Measurements from ENCODE around the gene CHMP5. TPM values are rescaled to one million over a fixed set of nuclear protein-coding genes. Genes with fewer than 3 reads are reported as not detected.

The CHMP5 gene
- total RNA-seq = 10 to 100 TPM; 22.6 to 23.3 TPM
- 25.2 to 49.4 reads per million in 2 donors for total RNA-seq

- peak within 1 kb of the TSS; percentile 97 for H3K4me3 Mint-ChIP-seq
- H3K36me3 Mint-ChIP-seq (ENCODE audit: low read depth) = peaks cover 13% of the 10 kb centered on the region
- H3K9me3 ChIP-seq (ENCODE audit: control insufficient read depth, low read length, poor library complexity, severe bottlenecking) = no peaks in the 10 kb centered on the region
- H3K4me1 Mint-ChIP-seq = peaks cover 37% of the 10 kb centered on the region
- H3K27me3 Mint-ChIP-seq = no peaks in the 10 kb centered on the region
- ATAC-seq (peak; percentile 96), DNase-seq (peak; percentile 99 to 100 (median 99))
- H3K27ac Mint-ChIP-seq = peak within 1 kb of the TSS; percentile 97
Measured at GRCh38 chr9:33264473-33265177, at the start of gene CHMP5, which contains the start of gene BAG1. TSS of gene CHMP5 (plus strand) at chr9:33265049. CDS start at chr9:33265079, 30 bp downstream. TSS of gene BAG1 (minus strand) at chr9:33264708.

- ATAC-seq (no peak), DNase-seq (no peak)
- Mint-ChIP-seq H3K4me1 (peaks cover 12% of the 10 kb centered on the region), H3K27me3 (peaks cover 9% of the 10 kb centered on the region), H3K27ac (no peak overlapping the region), H3K4me3 (no peak overlapping the region), H3K36me3 (ENCODE audit: low read depth) (no peaks in the 10 kb centered on the region)
- no peaks in the 10 kb centered on the region for H3K9me3 ChIP-seq (ENCODE audit: control insufficient read depth, low read length, poor library complexity, severe bottlenecking)
Measured at GRCh38 chr9:33220681-33221567, 43.9 kb upstream of the CHMP5 start.

- DNase-seq (no peak), ATAC-seq (no peak)
- Mint-ChIP-seq H3K27me3 (peaks cover 9% of the 10 kb centered on the region), H3K27ac (no peak overlapping the region), H3K4me1 (peaks cover 13% of the 10 kb centered on the region), H3K4me3 (no peak overlapping the region), H3K36me3 (ENCODE audit: low read depth) (no peaks in the 10 kb centered on the region)
- H3K9me3 ChIP-seq (ENCODE audit: control insufficient read depth, low read length, poor library complexity, severe bottlenecking) = no peaks in the 10 kb centered on the region
Measured at GRCh38 chr9:33221568-33221884, 43.3 kb upstream of the CHMP5 start.

- no peak for ATAC-seq
- H3K9me3 ChIP-seq (ENCODE audit: control insufficient read depth, low read length, poor library complexity, severe bottlenecking) = no peaks in the 10 kb centered on the region
Measured at GRCh38 chr9:33222031-33222430, 42.8 kb upstream of the CHMP5 start.

GRCh38 chr9:33223696-33224095, 41.2 kb upstream of the CHMP5 start:
- no peaks in the 10 kb centered on the region for H3K36me3 Mint-ChIP-seq (ENCODE audit: low read depth)
- DNase-seq (no peak), ATAC-seq (no peak)
- H3K4me1 Mint-ChIP-seq = peaks cover 15% of the 10 kb centered on the region
- H3K4me3 Mint-ChIP-seq = no peak overlapping the region
- H3K27me3 Mint-ChIP-seq = peaks cover 5% of the 10 kb centered on the region
- H3K9me3 ChIP-seq (ENCODE audit: control insufficient read depth, low read length, poor library complexity, severe bottlenecking) = no peaks in the 10 kb centered on the region
- H3K27ac Mint-ChIP-seq = no peak overlapping the region

More at GRCh38 chr9:33222031-33222430, 42.8 kb upstream of the CHMP5 start:
- Mint-ChIP-seq H3K4me1 (peaks cover 13% of the 10 kb centered on the region), H3K27me3 (peaks cover 9% of the 10 kb centered on the region), H3K36me3 (ENCODE audit: low read depth) (no peaks in the 10 kb centered on the region), H3K4me3 (no peak overlapping the region), H3K27ac (no peak overlapping the region)
- no peak for DNase-seq

- H3K4me3 Mint-ChIP-seq = no peak overlapping the region
- H3K36me3 Mint-ChIP-seq (ENCODE audit: low read depth) = no peaks in the 10 kb centered on the region
- peak overlapping the region; percentile 27 for H3K27ac Mint-ChIP-seq
- no peaks in the 10 kb centered on the region for H3K9me3 ChIP-seq (ENCODE audit: control insufficient read depth, low read length, poor library complexity, severe bottlenecking)
- DNase-seq (peak; percentile 32 to 59 (median 38)), ATAC-seq (peak; percentile 70)
- H3K4me1 Mint-ChIP-seq = peaks cover 15% of the 10 kb centered on the region
- H3K27me3 Mint-ChIP-seq = peaks cover 5% of the 10 kb centered on the region
Measured at GRCh38 chr9:33225319-33226147, 39.3 kb upstream of the CHMP5 start.

GRCh38 chr9:33227008-33227398, 37.8 kb upstream of the CHMP5 start:
- peaks cover 9% of the 10 kb centered on the region for H3K27me3 Mint-ChIP-seq
- no peak overlapping the region for H3K4me3 Mint-ChIP-seq
- DNase-seq = no peak
- peaks cover 10% of the 10 kb centered on the region for H3K4me1 Mint-ChIP-seq
- H3K27ac Mint-ChIP-seq = no peak overlapping the region
- no peaks in the 10 kb centered on the region for H3K9me3 ChIP-seq (ENCODE audit: control insufficient read depth, low read length, poor library complexity, severe bottlenecking)
- H3K36me3 Mint-ChIP-seq (ENCODE audit: low read depth) = no peaks in the 10 kb centered on the region
- peak; percentile 57 for ATAC-seq

- no peak overlapping the region for H3K4me3 Mint-ChIP-seq
- no peaks in the 10 kb centered on the region for H3K9me3 ChIP-seq (ENCODE audit: control insufficient read depth, low read length, poor library complexity, severe bottlenecking)
- DNase-seq (no peak), ATAC-seq (no peak)
- H3K27me3 Mint-ChIP-seq = peaks cover 13% of the 10 kb centered on the region
- peaks cover 10% of the 10 kb centered on the region for H3K4me1 Mint-ChIP-seq
- no peaks in the 10 kb centered on the region for H3K36me3 Mint-ChIP-seq (ENCODE audit: low read depth)
- H3K27ac Mint-ChIP-seq = no peak overlapping the region
Measured at GRCh38 chr9:33227741-33228140, 37.1 kb upstream of the CHMP5 start.

- DNase-seq (no peak), ATAC-seq (no peak)
- Mint-ChIP-seq H3K4me1 (peaks cover 10% of the 10 kb centered on the region), H3K27ac (no peak overlapping the region), H3K4me3 (no peak overlapping the region), H3K27me3 (peaks cover 12% of the 10 kb centered on the region), H3K36me3 (ENCODE audit: low read depth) (no peaks in the 10 kb centered on the region)
- H3K9me3 ChIP-seq (ENCODE audit: control insufficient read depth, low read length, poor library complexity, severe bottlenecking) = no peaks in the 10 kb centered on the region
Measured at GRCh38 chr9:33228606-33229005, 36.2 kb upstream of the CHMP5 start.

GRCh38 chr9:33229359-33230114, 35.3 kb upstream of the CHMP5 start:
- Mint-ChIP-seq H3K27me3 (peaks cover 12% of the 10 kb centered on the region), H3K4me1 (peaks cover 10% of the 10 kb centered on the region), H3K4me3 (no peak overlapping the region), H3K27ac (no peak overlapping the region), H3K36me3 (ENCODE audit: low read depth) (no peaks in the 10 kb centered on the region)
- no peak for ATAC-seq
- no peak for DNase-seq
- no peaks in the 10 kb centered on the region for H3K9me3 ChIP-seq (ENCODE audit: control insufficient read depth, low read length, poor library complexity, severe bottlenecking)

GRCh38 chr9:33230756-33231622, 33.9 kb upstream of the CHMP5 start:
- peaks cover 18% of the 10 kb centered on the region for H3K27me3 Mint-ChIP-seq
- H3K36me3 Mint-ChIP-seq (ENCODE audit: low read depth) = peaks cover 5% of the 10 kb centered on the region
- ATAC-seq (no peak), DNase-seq (no peak)
- no peaks in the 10 kb centered on the region for H3K9me3 ChIP-seq (ENCODE audit: control insufficient read depth, low read length, poor library complexity, severe bottlenecking)
- H3K4me3 Mint-ChIP-seq = no peak overlapping the region
- H3K4me1 Mint-ChIP-seq = peaks cover 2% of the 10 kb centered on the region
- no peak overlapping the region for H3K27ac Mint-ChIP-seq

- H3K27ac Mint-ChIP-seq = no peak overlapping the region
- no peak overlapping the region for H3K4me3 Mint-ChIP-seq
- H3K36me3 Mint-ChIP-seq (ENCODE audit: low read depth) = peaks cover 6% of the 10 kb centered on the region
- ATAC-seq (no peak), DNase-seq (no peak)
- no peaks in the 10 kb centered on the region for H3K9me3 ChIP-seq (ENCODE audit: control insufficient read depth, low read length, poor library complexity, severe bottlenecking)
- H3K27me3 Mint-ChIP-seq = peaks cover 21% of the 10 kb centered on the region
- peaks cover 2% of the 10 kb centered on the region for H3K4me1 Mint-ChIP-seq
Measured at GRCh38 chr9:33231623-33231942, 33.3 kb upstream of the CHMP5 start.
